Testis (tissue), 3 donors: ENCODE measurements around the gene CSRNP3. TPM values are rescaled to one million over a fixed set of nuclear protein-coding genes. Genes with fewer than 3 reads are reported as not detected.

Source experiments
- DNase-seq: peaks from one replicate; pipeline ENCODE4 v3.0.0-alpha.2; 2019
- H3K27ac ChIP-seq, 2 donors: fragments of 200-600 bp; sonication (generic); one replicate each; pipeline ENCODE4 v1.5.1; 2019
- H3K27me3 ChIP-seq: fragments of 200-600 bp; sonication (generic); one replicate; pipeline ENCODE4 v1.5.1; 2019
- H3K36me3 ChIP-seq: fragments of 200-600 bp; sonication (generic); one replicate; pipeline ENCODE4 v1.5.1; 2017; ENCODE audit warnings: low read depth; ENCODE audit errors: missing control alignments
- H3K4me1 ChIP-seq: fragments of 200-600 bp; sonication (generic); one replicate; pipeline ENCODE4 v1.5.1; 2019
- H3K4me3 ChIP-seq, 2 donors: fragments of 200-600 bp; sonication (generic); one replicate each; pipeline ENCODE4 v1.5.1; 2017 to 2019
- H3K9me3 ChIP-seq: fragments of 200-600 bp; sonication (generic); one replicate; pipeline ENCODE4 v1.5.1; 2017
- CTCF ChIP-seq, 3 experiments: fragments of 450-650 bp in 2 of 3; fragments of 200-600 bp in 1 of 3; sonication (generic) in 1 of 3; IDR thresholded peaks; one replicate each; pipeline ENCODE4 v1.5.1; 2016 to 2019; ENCODE audit warnings: antibody characterized with exemption in 3 of 3, mild to moderate bottlenecking in 2 of 3, moderate library complexity in 1 of 3
- POLR2A ChIP-seq: fragments of 450-650 bp; IDR thresholded peaks from one replicate; pipeline ENCODE4 v1.6.1; 2017; ENCODE audit warnings: antibody characterized with exemption, mild to moderate bottlenecking, moderate library complexity
- WGBS, 2 donors: methylation state at CpG; one replicate each; pipeline ENCODE4 v1.1.5; 2018; 5-methylcytosine and 5-hydroxymethylcytosine counted together
- intact Hi-C: fragments of 100-400 bp; cut with DNase I; formaldehyde crosslinking; loops from one replicate; pipeline ENCODE4 v1.15.1; 2023; ENCODE audit warnings: low total_unique reads
- polyA plus RNA-seq: library from polyadenylated mRNA; stranded (reverse); fragments of 350-450 nt; fragmentation: Illumina TruSeq; extraction: RNeasy Lipid Tissue Mini Kit (QIAGEN cat#74804); gene quantifications from one replicate; pipeline ENCODE4 v1.2.3, GENCODE V29; 2014; ENCODE audit warnings: low read depth, low replicate concordance; ENCODE audit not compliant: insufficient read depth
- total RNA-seq, 2 donors: library from RNA; depleted of rRNA; stranded (reverse); fragments of >200 nt; gene quantifications; one replicate each; pipeline ENCODE4 v1.2.3, GENCODE V29; 2016

Gene CSRNP3
- total and polyA plus RNA-seq, 3 donors from 2014 or later = 3.0 to 6.1 (median 5.3) TPM

- intact Hi-C loops = no loop called here
- no peak for TF ChIP-seq CTCF (IDR thresholded peaks at IDR 0.05)
- no peak for TF ChIP-seq POLR2A
- Histone ChIP-seq H3K4me3 (no peak overlapping the region), H3K27ac (no peak overlapping the region), H3K9me3 (no peaks in the 10 kb centered on the region), H3K4me1 (no peaks in the 10 kb centered on the region), H3K27me3 (no peaks in the 10 kb centered on the region), H3K36me3 (no peaks in the 10 kb centered on the region)
- DNase-seq = no peak
- WGBS, 2 donors = 97 to 98% methylated on average over 2 of the region's 2 CpGs
These were observed 89.3 kb downstream of the CSRNP3 start for GRCh38 chr2:165558832-165559231.

GRCh38 chr2:165560377-165560988, 91.0 kb downstream of the CSRNP3 start:
- TF ChIP-seq POLR2A (no peak), CTCF (IDR thresholded peaks at IDR 0.05) (no peak)
- no peak overlapping the region for H3K4me3 ChIP-seq
- no peaks in the 10 kb centered on the region for H3K36me3 ChIP-seq
- WGBS, 2 donors = 82 to 89% methylated on average over 4 of the region's 4 CpGs
- no peaks in the 10 kb centered on the region for H3K27me3 ChIP-seq
- H3K9me3 ChIP-seq = no peaks in the 10 kb centered on the region
- H3K4me1 ChIP-seq = no peaks in the 10 kb centered on the region
- no peak for DNase-seq
- intact Hi-C loops = no loop called here
- H3K27ac ChIP-seq = no peak overlapping the region

GRCh38 chr2:165561516-165561915, 92.0 kb downstream of the CSRNP3 start:
- Histone ChIP-seq H3K9me3 (no peaks in the 10 kb centered on the region), H3K27ac (no peak overlapping the region), H3K4me1 (no peaks in the 10 kb centered on the region), H3K27me3 (no peaks in the 10 kb centered on the region), H3K36me3 (no peaks in the 10 kb centered on the region), H3K4me3 (no peak overlapping the region)
- DNase-seq = no peak
- no peak for TF ChIP-seq CTCF (IDR thresholded peaks at IDR 0.05)
- intact Hi-C loops = no loop called here
- WGBS, 2 donors = 35 to 56% methylated on average over 1 of the region's 1 CpG

GRCh38 chr2:165562233-165562632, 92.7 kb downstream of the CSRNP3 start:
- Histone ChIP-seq H3K36me3 (no peaks in the 10 kb centered on the region), H3K27ac (no peak overlapping the region), H3K27me3 (no peaks in the 10 kb centered on the region), H3K4me3 (no peak overlapping the region), H3K9me3 (no peaks in the 10 kb centered on the region), H3K4me1 (no peaks in the 10 kb centered on the region)
- TF ChIP-seq CTCF (IDR thresholded peaks at IDR 0.05) (no peak), POLR2A (no peak)
- intact Hi-C loops = no loop called here
- DNase-seq = no peak

GRCh38 chr2:165563468-165564225, 94.1 kb downstream of the CSRNP3 start:
- no peaks in the 10 kb centered on the region for H3K36me3 ChIP-seq
- DNase-seq = no peak
- no peaks in the 10 kb centered on the region for H3K4me1 ChIP-seq
- TF ChIP-seq CTCF (IDR thresholded peaks at IDR 0.05) (no peak), POLR2A (no peak)
- H3K4me3 ChIP-seq = no peak overlapping the region
- WGBS, 2 donors = 94 to 95% methylated on average over 6 of the region's 6 CpGs
- H3K27me3 ChIP-seq = no peaks in the 10 kb centered on the region
- intact Hi-C loops = no loop called here
- no peak overlapping the region for H3K27ac ChIP-seq
- H3K9me3 ChIP-seq = no peaks in the 10 kb centered on the region
